ENCODE data around the gene SIGLEC1.

Gene SIGLEC1

DNA sequence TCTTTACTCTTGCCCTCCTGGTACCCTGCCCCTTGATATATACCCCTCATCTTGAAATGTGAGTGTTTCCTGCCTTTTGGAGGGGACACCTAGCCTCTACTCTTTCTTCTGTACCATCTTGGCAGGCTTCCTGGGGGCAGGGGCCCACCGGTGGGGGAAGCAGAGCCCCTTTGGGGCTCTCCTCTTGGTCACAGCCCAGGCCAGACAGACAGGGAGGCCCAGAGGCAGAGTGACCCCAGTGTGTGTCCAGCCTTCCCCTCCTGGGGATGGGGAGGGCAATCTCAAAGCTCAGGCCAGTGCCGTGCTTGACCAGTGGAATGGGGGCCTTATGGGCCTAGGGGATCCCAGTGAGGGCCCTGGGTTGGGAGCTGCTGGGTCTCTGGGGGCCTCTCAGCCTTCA lies 34.2 kb downstream of the SIGLEC1 start:
- DNase-seq, result no peak

DNA sequence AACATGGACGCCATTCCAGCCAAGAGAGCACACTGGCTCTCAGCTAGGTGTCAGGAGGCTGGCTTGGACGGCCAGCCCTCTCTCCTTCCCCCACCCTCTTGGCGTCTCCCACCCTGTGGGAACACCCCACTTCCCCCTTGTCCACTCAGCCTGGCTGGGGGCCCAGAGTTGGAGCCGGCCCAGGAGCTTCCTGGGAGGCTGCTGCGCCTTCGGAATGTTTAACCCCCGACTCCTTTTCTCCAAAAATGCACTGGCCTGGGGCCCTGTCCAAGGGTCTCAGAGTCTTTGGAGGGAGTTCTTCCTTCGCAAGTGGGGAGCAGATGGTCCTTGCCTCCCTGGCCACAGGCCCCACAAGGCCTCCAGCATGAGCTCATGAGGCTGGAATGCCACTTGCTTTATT lies 34.7 kb downstream of the SIGLEC1 start:
- no peak for DNase-seq

DNA sequence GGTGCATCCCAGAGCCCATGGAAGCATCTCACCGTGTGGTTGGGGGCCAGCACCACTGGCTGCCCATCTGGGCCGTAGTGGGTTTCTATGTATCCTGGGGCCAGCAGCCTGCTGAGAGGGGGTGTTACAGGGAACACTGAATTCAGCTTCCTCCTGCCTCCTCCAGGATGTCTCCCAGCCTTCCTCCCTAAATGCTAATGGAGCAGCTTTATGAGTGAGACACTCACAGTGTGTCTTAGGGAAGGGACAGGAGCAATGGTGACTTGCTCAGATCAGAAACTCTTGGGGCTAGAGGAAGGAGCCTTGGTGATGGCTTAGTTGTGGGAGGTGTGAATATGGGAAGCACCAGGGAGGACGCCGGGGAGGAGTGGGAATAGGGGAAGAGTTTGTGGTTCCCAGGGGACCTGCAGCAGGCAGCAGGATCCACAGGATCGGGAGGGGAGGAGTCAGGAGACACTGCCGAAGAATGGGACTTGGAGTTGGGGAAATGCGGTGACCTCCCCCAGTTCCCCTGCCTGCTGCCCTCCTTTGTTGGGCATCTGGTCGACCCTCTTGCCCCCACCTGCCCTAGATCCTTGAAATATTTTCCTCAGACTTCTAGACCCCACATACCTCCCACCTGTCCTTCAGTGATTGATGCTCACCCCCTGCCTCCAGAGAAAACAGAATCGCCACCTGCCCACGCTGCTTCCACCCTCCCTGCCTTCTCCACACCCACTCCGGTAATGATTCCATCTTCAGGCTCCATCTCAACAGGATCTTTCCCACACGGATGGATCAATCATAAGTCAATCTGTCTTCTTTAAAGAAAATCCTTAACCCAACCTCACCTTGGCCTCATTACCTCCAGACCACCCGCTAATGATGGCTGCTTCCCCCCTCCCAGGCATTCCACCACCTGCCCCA lies 37.2 kb downstream of the SIGLEC1 start:
- DNase-seq, result no peak

DNA sequence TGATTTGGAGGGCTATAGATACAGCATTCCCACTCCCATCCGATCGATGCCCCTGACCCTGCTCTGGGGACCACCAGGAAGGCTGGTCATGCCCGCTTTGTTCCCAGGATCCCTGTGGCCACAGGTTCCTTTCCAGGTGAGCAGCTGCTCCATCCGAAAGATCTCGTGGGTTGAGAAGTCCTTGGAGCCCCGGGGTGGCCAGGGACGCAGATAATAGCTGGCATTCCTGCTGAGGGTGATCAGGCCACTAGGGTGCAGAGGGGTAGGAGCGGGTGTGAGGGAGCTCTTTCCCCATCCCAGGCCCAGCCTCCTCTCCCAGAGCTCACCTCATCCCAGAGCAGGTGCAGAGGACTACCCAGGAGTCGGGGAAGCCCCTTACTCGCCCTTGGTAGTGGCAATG lies 38.0 kb downstream of the SIGLEC1 start:
- DNase-seq, result no peak

DNA sequence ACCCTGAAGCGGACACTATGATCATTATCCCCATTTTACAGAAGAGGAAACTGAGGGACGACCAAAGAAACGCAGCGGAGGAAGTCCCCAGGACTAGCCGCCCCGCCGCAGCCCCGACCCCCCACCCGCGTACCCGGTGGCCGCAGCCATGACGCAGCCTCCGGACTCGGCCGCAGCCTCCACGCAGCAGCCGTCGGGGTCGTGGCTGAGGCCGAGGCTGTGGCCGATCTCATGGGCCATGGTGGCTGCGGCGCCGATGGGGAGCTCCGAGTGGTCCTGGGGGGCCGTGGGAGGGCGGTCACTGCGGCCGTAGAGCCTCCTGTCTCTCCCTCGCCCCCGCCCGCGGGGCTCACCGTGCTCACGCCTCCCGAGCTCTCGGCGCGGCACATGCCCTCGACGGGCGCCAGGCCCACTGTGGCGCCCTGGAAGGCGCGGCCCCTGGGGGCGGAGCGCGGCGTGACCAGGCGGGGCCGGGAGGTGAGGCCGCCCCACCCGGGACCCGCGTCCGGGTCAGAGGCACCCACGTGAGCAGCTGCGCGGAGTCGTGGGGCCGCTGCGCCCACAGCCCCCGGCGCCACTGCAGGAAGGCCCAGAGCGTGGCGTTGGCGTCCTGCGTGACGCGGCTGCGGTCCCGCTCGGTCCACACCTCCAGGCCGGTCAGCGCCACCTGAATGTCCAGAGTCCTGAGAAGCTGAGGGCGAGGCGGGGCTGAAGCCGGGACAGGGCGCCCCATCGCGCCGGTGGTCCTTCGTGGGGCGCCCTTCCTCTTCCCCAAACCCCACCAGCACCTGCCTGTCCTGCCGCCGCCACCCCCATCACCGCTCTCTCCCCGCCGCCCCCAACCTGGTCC lies 39.0 kb downstream of the SIGLEC1 start:
- no peak for DNase-seq

DNA sequence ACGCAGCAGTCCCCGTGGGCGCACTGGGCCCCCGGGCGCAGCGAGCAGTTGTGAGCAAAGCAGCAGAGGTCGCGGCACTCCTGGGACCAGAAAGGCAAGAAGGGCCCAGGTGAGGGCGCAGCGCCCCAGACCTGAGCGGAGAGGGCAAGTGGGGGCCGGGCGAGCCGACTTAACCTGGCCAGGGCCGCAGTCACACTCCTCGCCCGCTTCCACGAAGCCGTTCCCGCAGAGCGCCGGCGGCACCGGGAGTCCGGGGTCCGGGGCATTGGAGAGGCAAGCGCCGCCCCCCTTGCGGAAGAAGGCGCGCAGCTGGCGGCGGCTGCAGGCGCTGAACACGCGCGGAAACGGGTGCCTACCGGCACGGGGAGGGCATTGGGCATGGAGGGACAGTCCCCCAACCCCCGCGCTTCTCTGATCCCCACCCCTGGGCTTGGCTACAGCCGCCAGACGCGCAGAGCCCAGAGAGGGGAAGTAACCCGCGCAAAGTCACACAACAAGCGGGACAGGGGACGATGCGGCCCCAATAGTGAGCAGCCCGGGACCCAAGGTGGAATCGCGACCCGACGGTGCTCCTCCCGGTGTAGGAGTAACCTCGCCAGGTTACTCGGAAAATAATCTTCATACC lies 39.7 kb downstream of the SIGLEC1 start:
- no peak for DNase-seq

DNA sequence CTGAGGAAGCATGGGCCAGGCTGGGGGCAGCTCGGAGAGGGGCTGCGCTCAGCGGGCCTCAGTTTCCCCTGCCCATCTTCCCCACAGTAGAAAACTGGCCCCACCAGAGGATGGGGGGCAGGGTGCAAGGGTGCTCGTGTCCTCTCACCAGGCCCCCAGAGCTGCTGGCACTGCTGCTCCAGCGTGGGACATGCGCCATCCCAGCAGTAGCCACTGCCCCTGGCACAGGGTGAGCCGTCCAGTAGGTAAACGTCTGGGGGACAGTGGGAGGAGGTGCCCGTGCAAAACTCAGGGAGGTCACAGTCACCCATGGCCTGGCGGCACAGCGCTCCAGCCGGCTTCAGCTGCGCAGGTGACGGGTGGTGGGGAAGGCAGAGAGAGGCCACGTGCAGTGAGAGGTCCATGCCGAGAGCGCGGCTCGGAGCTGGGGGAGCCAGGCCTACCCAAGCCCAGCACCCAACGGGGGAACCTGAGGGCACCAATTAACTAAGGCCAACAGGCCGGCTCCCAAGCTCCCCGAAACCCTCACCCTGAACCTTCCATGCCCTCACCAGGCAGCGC lies 40.3 kb downstream of the SIGLEC1 start:
- no peak for DNase-seq

DNA sequence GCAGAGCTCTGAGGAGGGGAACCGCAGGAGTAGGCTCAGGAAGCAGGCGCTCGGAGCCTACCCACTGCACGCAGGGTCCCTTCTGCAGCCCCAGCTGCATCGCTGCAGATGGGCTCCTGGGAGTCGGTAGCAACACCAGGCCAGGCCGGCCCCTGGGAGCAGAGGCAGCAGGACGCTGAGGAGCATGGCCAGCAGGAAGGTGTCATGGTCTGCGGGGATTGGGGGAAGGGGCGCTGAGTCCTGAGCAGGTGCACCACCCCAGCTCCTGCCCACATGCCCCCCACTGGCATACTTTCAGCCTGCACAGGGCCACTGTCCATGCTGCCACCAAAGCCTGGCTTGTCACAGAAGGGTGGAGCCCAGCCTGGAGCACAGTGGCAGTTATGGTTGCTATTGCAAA lies 41.5 kb downstream of the SIGLEC1 start:
- no peak for DNase-seq

DNA sequence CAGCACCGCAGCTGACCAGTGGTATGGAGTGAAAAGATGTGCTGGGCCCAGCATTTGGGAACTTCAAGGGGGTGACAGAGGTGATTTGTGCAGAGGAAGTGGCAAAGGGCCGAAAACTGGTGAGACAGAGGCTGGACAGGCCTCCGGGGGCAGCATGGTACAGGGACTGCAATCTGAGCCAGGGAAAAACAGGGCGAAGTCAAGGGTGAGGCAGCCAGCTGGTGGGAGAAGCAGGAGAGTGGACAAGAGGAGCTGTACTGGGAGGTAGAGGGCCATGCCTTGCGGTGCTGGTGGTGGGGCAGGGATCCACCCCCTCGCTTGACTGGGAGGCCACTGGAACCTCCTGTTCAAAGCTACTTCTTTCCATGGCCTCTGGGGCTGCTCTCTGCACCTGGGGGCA lies 41.9 kb downstream of the SIGLEC1 start:
- DNase-seq, result no peak

DNA sequence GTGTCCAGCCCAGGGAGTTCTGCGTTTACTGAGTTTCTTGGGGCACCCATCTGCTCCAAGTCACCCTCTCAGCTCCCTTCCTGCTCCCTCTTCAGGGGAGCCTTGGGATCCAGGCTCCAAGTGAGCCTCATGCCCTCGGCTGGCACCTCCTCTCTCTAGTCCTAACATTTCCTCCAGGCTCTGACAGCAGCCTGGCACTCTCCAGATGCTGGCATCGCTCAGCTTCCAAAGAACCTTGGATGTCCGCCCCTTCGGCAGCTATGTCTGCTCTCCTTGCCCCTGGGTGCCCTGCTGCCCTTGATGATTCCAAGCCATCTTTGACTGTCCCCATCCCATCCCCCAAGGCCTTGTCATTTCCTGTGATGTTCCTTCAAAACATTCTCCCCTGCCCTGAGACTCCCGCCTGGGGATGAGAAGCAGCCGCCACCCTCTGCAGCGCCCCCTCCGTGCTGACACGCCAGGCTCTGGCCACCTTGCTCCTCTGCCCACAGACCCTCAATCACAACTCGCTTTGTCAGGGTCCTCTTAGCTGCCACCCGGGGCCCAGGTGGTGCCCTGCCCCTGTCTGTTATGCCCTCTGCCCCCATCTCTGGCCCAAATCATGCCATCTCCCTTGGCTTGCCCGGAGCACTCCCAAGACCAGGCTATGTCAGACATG lies 42.6 kb downstream of the SIGLEC1 start:
- no peak for DNase-seq

DNA sequence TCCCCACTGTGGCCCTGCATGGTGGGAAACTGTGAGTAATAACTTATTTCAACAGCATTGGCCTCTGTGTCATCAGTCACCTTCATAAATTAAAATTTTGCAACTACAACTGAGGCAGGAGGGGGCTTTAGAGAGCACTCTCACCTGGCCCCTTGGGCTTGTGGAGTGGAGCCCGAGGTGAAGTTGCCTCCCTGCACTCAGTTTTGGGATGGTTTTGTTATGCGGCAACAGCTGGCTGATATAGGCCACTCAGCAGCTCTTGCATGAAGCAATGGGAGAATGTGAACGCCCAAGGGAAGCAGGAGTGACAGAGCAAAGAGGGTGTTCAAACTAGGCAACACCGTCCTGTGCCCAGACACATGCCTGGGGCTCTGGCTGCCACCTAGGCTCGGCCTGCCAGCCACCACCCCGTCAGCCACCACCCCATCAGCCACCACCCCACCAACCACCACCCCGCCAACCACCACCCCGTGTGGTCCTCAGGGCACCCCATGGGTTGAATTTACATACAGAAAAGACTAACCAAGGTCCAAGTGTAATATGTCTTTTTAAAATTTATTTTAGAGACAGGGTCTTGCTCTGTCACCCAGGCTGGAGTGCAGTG lies 44.9 kb downstream of the SIGLEC1 start:
- DNase-seq, result no peak

DNA sequence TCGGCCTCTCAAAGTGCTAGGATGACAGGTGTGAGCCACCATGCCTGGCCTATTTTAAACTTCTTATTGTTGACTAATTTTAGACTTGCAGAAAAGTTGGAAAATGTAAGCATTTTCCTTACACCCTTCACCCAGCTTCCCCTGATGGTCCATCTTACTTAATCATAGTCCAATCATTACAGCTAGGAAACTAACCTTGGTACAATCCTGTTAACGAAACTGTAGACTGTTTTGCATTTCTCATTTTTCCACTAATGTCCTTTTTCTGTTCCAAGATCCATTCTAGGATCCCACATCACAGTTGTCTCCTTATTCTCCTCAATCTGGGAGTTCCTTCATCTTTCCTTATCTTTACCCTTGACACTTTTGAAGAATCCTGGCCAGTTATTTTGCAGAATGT lies 48.5 kb downstream of the SIGLEC1 start:
- DNase-seq, result no peak

DNA sequence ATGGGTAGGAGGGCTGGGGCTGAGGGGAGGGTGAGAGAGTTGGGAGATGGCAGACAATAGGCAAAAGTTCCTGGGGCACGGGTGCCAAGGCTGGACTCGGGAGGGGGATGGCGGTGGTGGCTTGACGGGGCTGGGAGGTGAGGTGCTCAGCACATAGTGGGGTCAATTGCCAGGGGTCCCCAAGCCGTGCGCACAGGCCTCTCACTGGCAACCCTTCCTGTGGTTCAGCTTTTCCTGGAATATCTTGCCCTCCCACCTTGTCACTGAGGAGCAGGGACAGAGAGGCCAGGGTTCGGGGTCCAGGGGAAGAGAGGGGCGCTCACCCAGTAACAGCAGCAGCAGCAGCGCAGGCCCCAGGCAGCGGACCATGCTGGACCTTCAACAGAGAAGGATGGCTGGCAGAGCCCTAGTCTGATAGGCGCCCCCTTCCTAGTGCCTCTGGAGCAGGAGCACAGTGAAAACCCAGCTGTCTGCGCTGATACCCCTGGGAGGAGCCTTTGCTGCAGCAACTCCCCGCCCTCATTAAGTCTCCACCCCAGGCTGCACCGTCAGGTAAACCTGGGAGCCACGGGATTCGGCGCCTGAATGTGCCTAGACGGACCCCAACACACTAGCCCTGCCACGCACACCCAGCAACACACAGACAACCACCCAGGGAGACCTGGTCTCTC lies 49.2 kb downstream of the SIGLEC1 start, which contains the start of gene GFRA4:
Gene GFRA4 (minus strand): TSS at position 369 of the 671 bp plus-strand sequence. CDS start 0 bp downstream, at position 369.
- peak; percentile 52 for DNase-seq
